Lower lobe of right lung (tissue), 2 donors: ENCODE measurements around the gene THAP10. TPM values are rescaled to one million over a fixed set of nuclear protein-coding genes. Genes with fewer than 3 reads are reported as not detected.
"Not testable (repeated sequence)": the region's sequence is repeated elsewhere in the genome, so short reads cannot be mapped to it uniquely, and the experiment has no call there.

ENCODE experiments used
- ATAC-seq, 2 donors: fragments of 200-7000 bp; cut with Tn5 transposase; one replicate each; pipeline ENCODE4 v1.9.1; 2020 to 2022; ENCODE audit warnings: mild to moderate bottlenecking in 2 of 2, moderate library complexity in 2 of 2
- DNase-seq: peaks from one replicate; pipeline ENCODE4 v3.0.0-alpha.2; 2020
- H3K27ac ChIP-seq: fragments of 200-600 bp; one replicate; pipeline ENCODE4 v1.8.0; 2022
- H3K27me3 ChIP-seq: fragments of 200-600 bp; one replicate; pipeline ENCODE4 v1.8.0; 2022; ENCODE audit warnings: low read depth
- H3K36me3 ChIP-seq: fragments of 200-600 bp; one replicate; pipeline ENCODE4 v1.8.0; 2022; ENCODE audit warnings: mild to moderate bottlenecking
- H3K4me1 ChIP-seq: fragments of 200-600 bp; one replicate; pipeline ENCODE4 v1.8.0; 2022
- H3K4me3 ChIP-seq: fragments of 200-600 bp; one replicate; pipeline ENCODE4 v1.8.0; 2022; ENCODE audit warnings: mild to moderate bottlenecking
- H3K9me3 ChIP-seq: fragments of 200-600 bp; one replicate; pipeline ENCODE4 v1.8.0; 2022
- intact Hi-C: fragments of 100-400 bp; cut with DNase I; formaldehyde crosslinking; loops from one replicate; pipeline ENCODE4 v1.11.0; 2022
- total RNA-seq: library from RNA; stranded (reverse); fragmentation: NEBNext Ultra II Directional; extraction: Animal tissue kit (Norgen Biotek cat#: 25700); gene quantifications from one replicate; pipeline ENCODE4 v1.2.1, GENCODE V29; 2021
- TF ChIP-seq, protein P1 (sequence below): fragments of 200-600 bp; IDR thresholded peaks from one replicate; pipeline ENCODE4 v1.8.0; 2022; ENCODE audit warnings: antibody characterized with exemption, mild to moderate bottlenecking
- donor health status: DM: no; HTN: yes; CAD: no; lungs with severe emphysema.

Gene THAP10
- total RNA-seq, 1 donor from 2014 or later, result 2.4 TPM

DNA sequence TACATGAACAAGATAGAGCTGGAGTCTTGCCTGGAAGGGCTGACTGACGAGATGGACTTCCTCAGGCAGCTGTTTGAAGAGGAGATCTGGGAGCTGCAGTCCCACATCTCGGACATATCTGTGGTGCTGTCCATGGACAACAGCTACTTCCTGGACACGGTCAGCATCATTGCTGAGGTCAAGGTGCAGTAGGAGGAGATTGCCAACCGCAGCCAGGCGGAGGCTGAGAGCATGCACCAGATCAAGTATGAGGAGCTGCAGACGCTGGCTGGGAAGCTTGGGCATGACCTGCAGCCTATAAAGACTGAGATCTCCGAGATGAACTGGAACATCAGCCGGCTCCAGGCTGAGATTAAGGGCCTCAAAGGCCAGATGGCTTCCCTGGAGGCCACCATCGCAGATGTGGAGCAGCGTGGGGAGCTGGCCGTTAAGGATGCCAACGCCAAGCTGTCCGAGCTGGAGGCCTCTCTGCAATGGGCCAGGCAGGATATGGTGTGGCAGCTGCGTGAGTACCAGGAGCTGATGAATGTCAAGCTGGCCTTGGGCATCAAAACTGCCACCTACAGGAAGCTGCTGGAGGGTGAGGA lies 32.8 kb downstream of the THAP10 start:
- no peak for ATAC-seq
- intact Hi-C loops, result no loop called here
- peaks cover 9% of the 10 kb centered on the region for H3K27me3 ChIP-seq
- H3K4me3 ChIP-seq, result no peak overlapping the region
- no peaks in the 10 kb centered on the region for H3K36me3 ChIP-seq
- no peaks in the 10 kb centered on the region for H3K9me3 ChIP-seq
- DNase-seq, result no peak
- no peak overlapping the region for H3K27ac ChIP-seq
- peaks cover 9% of the 10 kb centered on the region for H3K4me1 ChIP-seq
- TF ChIP-seq, protein P1, sequence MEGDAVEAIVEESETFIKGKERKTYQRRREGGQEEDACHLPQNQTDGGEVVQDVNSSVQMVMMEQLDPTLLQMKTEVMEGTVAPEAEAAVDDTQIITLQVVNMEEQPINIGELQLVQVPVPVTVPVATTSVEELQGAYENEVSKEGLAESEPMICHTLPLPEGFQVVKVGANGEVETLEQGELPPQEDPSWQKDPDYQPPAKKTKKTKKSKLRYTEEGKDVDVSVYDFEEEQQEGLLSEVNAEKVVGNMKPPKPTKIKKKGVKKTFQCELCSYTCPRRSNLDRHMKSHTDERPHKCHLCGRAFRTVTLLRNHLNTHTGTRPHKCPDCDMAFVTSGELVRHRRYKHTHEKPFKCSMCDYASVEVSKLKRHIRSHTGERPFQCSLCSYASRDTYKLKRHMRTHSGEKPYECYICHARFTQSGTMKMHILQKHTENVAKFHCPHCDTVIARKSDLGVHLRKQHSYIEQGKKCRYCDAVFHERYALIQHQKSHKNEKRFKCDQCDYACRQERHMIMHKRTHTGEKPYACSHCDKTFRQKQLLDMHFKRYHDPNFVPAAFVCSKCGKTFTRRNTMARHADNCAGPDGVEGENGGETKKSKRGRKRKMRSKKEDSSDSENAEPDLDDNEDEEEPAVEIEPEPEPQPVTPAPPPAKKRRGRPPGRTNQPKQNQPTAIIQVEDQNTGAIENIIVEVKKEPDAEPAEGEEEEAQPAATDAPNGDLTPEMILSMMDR, result no peak

DNA sequence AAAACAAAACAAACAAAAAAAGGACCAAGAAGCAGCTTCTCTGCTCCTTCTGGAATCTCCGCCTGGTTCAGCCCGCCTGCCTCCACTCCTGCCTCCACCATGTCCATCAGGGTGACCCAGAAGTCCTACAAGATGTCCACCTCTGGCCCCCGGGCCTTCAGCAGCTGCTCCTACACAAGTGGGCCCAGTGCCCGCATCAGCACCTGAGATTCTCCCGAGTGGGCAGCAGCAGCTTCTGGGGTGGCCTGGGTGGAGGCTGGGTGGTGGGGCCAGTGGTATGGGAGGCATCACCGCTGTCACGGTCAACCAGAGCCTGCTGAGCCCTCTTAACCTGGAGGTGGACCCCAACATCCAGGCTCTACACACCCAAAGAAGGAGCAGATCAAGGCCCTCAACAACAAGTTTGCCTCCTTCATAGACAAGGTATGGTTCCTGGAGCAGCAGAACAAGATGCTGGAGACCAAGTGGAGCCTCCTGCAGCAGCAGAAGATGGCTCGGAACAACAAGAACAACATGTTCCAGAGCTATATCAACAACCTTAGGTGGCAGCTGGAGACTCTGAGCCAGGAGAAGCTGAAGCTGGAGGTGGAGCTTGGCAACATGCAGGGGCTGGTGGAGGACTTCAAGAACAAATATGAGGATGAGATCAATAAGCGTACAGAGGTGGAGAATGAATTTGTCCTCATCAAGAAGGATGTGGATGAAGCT lies 33.5 kb downstream of the THAP10 start:
- DNase-seq, H3K36me3 ChIP-seq, H3K9me3 ChIP-seq, H3K4me3 ChIP-seq, ATAC-seq, intact Hi-C loops, H3K27ac ChIP-seq: not testable (repeated sequence)
- Histone ChIP-seq H3K27me3 (peaks cover 12% of the 10 kb centered on the region), H3K4me1 (peaks cover 11% of the 10 kb centered on the region)

DNA sequence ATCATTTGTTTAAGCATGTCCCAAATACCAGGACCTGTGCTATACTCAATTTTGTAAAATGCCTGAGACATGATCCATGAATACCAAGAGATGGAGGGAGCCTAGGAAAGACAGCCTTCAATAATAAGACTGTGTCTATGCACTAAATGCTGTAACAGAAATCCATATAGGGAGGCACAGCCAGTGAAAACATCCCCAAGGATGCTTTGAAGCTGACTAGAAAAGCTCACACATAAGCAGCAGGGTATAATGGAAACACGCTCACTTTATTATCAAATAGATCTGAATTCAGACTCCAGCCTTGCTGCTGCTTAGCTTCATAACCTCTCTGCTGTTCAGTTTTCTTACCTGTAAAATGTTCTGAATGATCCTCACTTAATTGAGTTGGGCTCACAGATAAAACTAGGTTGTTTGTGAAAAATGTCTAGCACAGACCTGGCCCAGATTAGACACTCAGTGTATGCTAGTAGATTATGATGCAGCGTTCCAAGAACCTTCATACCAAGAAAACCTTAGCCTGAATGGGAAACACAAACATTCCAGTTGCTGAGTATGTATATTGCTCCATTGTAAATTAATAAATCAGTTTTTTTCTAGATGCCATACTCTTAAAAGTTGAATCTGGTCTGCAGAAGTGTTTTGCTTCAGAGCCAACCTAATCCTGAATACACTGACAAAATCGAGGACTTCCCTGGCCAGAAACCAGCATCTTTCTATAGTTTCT lies 34.5 kb downstream of the THAP10 start:
- Histone ChIP-seq H3K4me1 (peaks cover 18% of the 10 kb centered on the region), H3K9me3 (no peaks in the 10 kb centered on the region), H3K27ac (peak overlapping the region; percentile 69), H3K36me3 (no peaks in the 10 kb centered on the region), H3K27me3 (peaks cover 22% of the 10 kb centered on the region), H3K4me3 (no peak overlapping the region)
- TF ChIP-seq, protein P1, result no peak
- DNase-seq, result no peak
- no peak for ATAC-seq
- intact Hi-C loops, result no loop called here

DNA sequence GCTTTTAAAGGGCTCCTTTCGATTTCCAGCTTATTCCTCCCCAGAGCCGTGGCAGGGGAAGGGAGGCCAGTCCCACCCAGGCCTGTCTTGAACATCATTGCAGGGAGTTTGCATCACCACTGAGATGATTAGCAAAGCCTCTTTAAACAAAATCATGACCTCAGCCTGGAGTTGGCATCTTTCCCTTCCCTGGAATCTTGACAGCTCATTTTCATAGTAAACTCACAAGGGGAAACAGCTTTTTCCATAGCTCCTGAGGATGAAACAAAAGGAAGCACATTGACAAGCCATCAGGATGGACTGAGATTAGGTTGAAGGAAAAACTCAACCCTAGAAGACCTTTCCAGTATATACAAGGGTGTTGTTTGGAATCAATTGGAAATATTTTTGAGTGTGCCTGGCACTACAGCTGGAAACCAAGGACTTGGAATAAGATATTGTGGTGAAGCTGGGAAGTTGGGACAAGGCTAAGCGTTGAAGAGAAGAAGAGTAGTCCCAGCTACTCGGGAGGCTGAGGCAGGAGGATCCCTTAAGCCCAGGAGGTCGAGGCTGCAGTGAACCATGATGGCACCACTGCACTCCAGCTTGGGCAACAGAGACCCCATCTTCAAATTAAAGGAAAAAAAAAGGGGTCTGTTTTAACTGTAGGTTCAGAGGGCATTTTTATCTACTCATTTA lies 35.2 kb downstream of the THAP10 start:
- Histone ChIP-seq H3K36me3 (no peaks in the 10 kb centered on the region), H3K27me3 (peaks cover 29% of the 10 kb centered on the region), H3K4me3 (no peak overlapping the region), H3K4me1 (peaks cover 25% of the 10 kb centered on the region), H3K27ac (peak overlapping the region; percentile 69), H3K9me3 (no peaks in the 10 kb centered on the region)
- TF ChIP-seq, protein P1, result no peak
- intact Hi-C loops, result no loop called here
- DNase-seq, result no peak
- peak; percentile 64 to 67 for ATAC-seq

DNA sequence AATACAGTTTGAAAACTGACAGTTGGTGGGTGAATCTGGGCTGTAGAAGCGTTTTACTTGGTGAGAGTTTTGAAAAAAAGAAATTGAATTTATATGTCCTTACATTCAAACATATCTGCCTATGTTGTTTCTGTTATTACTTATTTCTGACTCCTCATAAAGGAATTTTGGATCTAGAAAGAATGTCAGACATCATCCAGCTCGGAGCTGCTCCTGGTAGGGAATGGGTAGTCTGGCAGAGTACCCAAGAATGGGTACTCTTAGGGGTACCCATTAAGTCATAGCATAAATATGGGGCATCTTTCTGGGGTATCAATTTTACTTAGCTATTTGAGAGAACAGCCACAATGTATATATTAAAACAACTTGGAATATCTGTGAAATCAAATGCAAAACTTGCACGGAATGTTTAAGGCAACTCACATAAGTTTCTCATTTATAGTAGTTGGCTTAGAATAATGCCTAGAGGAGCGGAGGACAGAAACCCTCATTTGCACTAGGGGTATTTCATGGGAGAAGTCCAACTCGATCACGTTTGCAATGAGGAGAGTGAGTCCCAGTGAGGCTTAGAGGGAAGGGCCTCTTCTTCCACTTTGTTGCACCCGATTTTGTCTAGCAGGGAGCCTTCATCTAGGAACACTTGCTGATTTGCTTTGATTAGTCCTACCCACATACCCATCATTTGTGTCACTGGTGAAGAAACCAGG lies 35.9 kb downstream of the THAP10 start:
- intact Hi-C loops, result no loop called here
- TF ChIP-seq, protein P1, result no peak
- H3K27me3 ChIP-seq, result peaks cover 35% of the 10 kb centered on the region
- no peak overlapping the region for H3K4me3 ChIP-seq
- ATAC-seq, result no peak
- no peak for DNase-seq
- no peaks in the 10 kb centered on the region for H3K36me3 ChIP-seq
- peaks cover 27% of the 10 kb centered on the region for H3K4me1 ChIP-seq
- H3K9me3 ChIP-seq, result no peaks in the 10 kb centered on the region
- H3K27ac ChIP-seq, result peak overlapping the region; percentile 69
